A673 (cell line): ENCODE data around the gene ZNF155.

Experiments
- CTCF ChIP-seq: fragments of 300-800, 200-600 bp; sonication (generic); conservative IDR thresholded peaks from 2 replicates; pipeline ENCODE4 v1.5.1; 2017; ENCODE audit warnings: low read depth, mild to moderate bottlenecking, antibody characterized with exemption, low read length, moderate library complexity, mixed read lengths
- EZH2 ChIP-seq: fragments of 200-600 bp; sonication (generic); IDR thresholded peaks from 2 replicates; pipeline ENCODE4 v1.6.1; 2017; ENCODE audit warnings: borderline replicate concordance, low read depth, mild to moderate bottlenecking, mixed read lengths, antibody characterized with exemption, low read length; ENCODE audit not compliant: poor library complexity, severe bottlenecking

- TF ChIP-seq EZH2 (no peak), CTCF (no peak)
Measured at GRCh38 chr19:44002566-44003460, 18.8 kb downstream of the ZNF155 start, which contains the start of gene ZNF230.
